ENCODE data around the gene SFRP5.

Gene SFRP5, protein sequence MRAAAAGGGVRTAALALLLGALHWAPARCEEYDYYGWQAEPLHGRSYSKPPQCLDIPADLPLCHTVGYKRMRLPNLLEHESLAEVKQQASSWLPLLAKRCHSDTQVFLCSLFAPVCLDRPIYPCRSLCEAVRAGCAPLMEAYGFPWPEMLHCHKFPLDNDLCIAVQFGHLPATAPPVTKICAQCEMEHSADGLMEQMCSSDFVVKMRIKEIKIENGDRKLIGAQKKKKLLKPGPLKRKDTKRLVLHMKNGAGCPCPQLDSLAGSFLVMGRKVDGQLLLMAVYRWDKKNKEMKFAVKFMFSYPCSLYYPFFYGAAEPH

DNA sequence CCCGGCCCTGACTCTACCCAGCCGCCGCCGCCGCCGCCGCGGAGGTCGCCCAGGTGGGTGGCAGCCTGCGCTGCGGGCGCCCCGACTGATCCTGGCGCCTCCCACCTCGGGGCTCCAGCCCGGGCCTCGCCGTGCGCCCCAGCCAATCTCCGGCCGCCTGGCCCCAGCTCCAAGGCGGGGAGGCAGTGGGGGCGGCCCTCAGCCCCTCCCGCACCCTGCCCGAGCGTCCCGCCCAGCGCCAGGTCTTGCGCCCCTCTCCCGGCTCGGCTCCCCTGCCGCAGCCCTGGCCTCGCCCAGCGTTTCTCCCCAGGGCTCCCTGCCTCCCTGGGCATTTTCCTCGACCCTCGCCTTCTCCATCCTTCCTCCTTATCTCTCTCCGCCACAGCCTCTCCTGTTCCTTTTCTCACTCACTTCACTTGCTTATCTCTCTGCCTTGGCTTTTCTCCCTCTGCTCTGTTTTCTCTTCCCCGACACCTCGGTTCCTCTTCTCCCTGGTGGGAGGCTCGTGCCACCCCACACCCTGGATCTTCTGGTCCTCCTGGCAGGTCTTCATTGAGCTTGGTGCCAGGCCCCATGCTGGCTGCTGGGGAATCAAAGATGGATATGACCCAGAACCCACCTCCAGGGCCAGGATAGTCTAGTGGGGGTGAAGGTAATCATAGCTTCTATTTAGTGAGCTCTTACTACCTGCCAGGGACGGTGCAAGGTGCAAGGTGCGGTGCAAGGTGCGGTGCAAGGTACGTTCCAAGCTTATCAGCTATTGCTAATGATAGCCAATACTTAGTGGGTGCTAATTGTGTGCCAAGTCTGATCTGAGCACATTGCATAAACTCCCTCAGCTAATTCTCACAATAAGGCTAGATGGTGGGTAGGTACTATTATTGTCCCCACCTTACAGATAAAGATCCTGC is at the start of gene SFRP5:
TSS of gene SFRP5 (minus strand) at position 87 of the 911 bp plus-strand sequence. CDS start 166 bp downstream, outside the sequence.
- DNase-seq (ENCODE audit: low read depth) = no peak

DNA sequence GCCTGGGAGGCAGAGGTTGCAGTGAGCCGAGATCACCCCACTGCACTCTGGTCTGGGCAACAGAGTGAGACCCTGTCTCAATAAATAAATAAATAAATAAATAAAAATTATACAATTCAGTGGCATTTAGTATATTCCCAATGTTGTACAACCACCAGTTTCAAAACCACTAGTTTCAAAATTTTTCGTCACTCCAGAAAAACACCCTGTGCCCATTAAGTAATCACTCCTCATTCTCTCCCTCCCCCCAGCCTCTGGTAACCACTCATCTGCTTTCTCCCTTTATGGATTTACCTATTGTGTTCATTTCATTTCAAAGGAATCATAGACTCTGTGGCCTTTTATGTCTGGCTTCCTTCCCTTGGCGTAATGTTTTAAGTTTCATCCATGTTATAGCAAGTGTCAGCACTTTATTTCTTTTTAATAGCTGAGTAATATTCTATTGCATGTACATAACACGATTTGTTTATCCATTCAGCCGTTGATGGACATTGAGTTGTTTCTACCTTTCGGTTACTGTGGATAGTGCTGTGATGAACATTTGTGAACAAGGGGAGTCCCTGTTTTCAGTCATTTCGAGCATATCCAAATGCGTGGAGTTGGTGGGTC is 48.4 kb upstream of the SFRP5 start:
- no peak for DNase-seq (ENCODE audit: low read depth)

DNA sequence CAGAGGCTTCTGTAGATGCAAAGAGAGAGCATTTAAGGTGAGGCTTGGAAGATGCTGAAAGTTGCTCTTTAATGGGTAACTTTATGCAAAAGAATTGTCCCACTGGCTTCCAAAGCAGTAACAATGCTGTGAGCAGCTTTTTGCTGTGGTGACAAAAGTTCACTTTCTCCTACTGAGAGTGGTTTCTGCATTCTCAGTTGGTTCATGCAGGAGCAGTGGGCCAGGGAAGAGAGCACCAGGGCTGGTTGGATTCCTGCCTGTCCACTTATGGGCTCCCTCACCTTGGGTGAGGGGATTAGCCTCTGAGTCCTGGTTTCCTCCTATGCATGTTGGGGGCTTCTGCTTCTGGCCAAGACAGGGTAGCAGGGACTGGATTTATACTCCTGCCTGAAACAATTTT is 46.8 kb upstream of the SFRP5 start:
- no peak for DNase-seq (ENCODE audit: low read depth)

DNA sequence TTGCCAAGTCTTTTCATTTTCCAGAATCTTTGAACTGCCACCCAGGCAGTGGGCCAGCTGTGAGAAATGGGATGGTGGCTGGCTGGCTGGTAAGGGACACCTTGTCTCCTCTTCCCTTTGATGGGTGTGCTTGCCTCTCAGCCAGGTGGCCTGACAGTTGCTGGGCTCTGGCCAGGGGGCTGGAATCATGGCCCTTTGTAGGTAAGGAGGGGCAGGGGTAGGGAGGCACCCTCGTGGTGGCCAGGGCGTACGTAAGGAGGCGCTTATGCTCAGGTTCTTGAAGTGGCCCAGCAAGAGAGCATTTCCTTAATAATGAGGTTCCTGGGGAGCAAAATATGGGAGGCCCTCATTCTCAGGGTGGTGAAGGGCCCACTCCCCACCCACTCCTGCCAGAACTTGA is 44.8 kb upstream of the SFRP5 start:
- no peak for DNase-seq (ENCODE audit: low read depth)

DNA sequence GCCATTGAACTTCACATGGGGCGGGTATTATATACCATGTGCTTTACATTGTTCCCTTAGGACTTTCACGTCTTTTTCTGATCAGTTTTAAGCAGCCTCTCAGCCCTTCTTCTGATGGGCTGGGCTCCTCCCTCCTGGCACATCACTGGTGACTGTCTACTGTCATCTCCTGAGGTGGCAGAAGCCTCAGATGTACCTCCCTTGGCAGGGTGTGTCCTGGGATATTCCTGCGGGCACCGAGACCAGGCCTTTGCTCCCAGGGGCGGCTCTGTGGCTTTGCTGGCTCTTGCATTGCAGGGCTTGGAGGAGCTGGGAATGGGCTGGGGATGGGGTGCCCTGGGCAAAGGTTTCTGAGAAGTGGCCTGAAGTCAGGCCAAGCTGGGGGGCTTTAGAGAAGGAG is 43.2 kb upstream of the SFRP5 start:
- DNase-seq (ENCODE audit: low read depth) = no peak

DNA sequence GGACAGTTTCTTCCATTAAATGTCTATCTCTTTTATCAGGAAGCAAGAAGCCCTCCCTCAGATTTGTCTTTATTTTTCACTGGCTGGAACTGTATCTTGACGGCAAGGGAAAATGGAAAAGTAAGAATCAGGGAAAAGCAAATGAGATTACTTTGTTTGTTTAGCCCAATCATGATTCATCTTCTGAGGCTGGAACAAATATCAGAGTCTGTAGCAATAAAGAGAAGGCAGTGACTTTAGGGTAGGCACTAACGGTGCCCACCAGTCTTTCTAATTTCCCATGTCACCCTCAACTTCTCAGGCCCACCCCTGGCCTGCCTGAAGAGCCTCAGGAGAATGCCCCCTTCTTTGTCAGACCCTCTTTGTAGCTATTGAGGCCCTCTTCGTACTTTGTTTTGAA is 41.5 kb upstream of the SFRP5 start:
- no peak for DNase-seq (ENCODE audit: low read depth)

DNA sequence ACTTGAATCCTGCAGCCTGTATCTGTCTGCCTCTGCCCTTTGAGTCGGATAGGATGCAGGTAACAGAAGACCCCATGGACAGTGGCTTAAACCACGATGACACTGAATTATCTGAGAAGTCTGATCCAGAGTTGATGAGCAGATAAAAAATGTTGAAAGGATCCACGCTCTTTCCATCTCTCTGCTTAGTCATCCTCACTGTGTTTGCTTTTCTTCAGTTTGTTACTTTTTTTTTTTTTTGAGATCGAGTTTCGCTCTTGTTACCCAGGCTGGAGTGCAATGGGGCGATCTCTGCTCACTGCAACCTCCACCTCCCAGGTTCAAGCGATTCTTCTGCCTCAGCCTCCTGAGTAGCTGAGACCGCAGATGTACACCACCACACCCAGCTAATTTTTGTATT is 40.9 kb upstream of the SFRP5 start:
- no peak for DNase-seq (ENCODE audit: low read depth)

DNA sequence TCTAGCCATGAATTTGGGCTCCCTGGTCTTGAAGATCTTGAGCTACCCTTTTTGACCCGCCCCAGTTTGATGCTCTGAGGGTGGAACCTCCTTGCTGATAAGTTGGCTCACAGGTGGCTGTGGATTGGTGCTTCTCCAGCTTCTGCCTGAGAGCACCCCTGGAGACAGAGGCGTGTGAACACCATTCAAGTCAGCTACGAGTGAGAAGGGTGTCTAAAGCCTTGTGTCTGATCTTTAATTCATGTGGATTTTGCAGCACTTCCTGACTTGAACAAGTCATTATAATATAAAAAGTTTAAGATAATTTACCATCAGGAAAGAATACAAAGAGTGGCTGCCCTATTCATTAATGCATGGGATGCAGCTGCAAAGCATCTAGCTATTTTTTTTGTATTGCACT is 40.2 kb upstream of the SFRP5 start:
- DNase-seq (ENCODE audit: low read depth) = no peak

DNA sequence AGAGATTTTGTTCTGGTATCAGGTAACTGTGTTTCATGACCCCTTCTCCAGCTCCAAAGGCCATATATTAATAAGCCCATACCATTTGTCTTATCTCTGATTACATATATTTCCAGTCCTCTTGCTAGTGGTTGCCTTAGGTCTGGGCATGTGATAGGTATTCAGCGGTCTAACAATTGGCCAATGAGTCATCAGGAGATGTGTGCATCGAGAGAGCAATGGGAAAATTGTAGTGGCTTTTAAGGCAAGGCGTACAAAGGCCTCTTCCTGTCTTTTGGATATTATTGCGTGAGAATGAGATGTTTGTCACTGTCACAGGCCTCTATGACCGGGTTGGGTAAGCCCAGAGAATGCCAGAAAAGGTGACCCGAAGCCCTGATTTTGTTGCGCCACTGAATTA is 38.6 kb upstream of the SFRP5 start:
- no peak for DNase-seq (ENCODE audit: low read depth)

DNA sequence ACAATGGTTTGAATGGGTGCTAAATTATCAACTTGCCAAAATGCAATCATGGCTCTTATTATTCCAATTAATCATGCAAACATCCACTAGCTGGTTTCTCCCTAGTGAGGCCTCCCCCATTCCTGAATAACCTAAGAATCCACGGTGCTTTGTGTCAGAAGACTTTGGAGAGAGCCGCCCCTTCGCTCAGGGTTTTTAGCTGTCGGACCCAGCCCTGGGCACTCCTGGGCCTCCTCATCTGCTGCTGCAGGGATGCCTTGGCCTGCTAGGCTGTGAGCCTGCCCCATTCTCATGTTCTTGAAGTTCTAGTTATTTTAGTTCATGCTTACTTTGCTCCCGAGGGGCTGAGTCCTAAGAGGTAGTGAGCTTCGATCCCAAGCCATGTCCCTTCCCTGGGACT is 34.1 kb upstream of the SFRP5 start:
- DNase-seq (ENCODE audit: low read depth) = no peak

DNA sequence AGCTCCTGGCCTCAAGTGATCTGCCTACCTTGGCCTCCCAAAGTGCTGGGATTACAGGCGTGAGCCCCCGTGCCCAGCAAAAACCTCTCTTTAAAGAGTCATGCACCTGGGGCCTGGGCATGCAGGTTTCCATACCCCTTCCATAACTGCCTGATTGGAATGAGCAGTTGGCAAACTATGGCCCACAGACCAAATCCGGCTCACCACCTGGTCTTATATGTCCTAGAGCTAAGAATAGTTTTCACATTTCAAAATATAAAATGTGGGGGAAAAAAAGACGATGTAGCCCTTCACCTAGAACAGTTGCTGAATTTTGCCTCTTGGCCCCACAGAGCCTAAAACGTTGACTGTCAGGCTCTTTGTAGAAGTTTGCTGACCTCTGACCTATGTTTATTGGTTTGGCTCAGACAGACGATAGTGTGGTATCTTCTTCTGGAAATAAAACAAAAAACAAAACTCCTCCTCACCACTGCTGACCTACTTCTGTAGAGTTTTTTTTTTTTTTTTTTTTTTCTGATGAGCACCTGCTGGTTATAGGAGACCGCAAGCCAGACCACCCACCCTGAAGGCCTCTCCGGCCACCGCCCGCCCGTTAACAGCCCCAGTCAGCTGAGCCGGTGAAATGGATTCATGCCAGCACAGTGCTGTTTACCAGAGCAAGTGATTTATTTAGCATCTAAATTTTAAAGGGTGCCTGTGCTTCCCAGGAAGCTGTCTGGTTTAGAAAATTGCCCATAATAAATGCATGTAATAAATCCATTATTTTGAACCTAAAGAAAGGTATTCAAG is 33.5 kb upstream of the SFRP5 start:
- no peak for DNase-seq (ENCODE audit: low read depth)

DNA sequence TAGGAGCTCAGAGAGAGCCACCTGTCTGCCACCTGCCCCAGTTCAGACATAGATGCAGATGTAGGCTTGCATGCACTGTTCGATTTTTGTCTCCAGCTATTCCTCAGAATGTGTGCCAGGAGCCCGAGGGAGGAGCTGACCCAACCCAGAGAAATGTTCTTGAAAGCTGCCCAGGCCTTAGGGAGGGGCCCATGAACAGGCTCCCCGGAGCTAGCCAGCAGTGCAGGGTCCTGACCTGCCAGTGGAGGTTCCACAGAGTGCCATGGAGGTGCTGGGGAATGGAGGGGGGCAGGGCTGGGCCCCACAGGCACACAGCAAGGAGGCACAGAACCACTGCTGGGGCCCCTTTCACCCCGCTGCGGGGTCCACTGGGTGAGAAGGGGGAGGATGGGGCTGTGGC is 29.6 kb upstream of the SFRP5 start:
- no peak for DNase-seq (ENCODE audit: low read depth)

DNA sequence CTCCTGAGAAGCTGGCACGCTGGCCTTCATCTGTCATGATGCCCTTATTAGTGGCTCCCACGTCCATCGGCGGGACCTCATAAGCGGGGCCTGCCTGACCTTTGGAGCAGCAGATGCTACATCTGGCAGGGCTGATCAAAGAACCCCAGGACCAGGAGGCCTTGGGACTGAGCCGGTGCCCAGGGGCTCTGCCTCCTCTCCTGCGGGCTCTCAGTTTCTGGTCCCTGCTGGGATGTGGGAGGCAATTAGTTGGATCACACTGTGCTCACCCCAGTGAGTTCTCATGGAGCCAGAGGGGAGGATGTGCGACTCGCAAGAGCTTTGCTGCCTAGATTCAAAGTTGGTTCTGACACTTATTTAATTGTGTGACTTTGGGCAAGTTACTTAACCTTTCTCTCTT is 28.7 kb upstream of the SFRP5 start:
- no peak for DNase-seq (ENCODE audit: low read depth)

DNA sequence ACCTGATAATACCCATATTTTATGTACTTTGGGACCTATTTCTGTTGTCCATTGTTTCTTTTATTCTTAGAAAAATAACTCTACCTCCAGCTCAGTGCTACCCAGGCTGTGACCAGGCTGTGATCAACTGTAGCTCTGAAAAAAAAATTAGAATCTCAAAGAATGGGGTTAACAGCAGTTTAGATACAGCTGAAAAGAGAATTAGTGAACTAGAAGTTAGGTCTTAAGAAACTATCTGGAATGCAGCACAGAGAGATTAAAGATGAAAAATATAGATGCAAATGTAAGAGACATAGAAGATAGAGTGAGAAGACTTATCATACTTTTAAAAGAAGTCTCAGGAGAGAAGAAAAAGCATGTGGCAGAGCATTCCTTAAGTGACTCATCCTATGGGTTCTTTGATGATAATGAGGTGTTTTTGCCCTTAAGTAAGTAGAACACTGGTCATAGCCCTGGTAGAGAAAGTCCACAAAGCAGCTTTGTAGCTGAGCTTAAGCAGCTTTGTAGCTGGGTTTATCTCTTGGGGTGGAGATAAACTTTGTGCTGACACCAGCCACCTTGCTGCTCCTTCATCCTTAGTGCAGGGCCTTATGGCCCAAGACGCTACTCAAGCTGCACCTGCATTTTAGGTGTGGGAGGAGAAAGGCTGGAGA is 27.3 kb upstream of the SFRP5 start:
- DNase-seq (ENCODE audit: low read depth) = no peak

DNA sequence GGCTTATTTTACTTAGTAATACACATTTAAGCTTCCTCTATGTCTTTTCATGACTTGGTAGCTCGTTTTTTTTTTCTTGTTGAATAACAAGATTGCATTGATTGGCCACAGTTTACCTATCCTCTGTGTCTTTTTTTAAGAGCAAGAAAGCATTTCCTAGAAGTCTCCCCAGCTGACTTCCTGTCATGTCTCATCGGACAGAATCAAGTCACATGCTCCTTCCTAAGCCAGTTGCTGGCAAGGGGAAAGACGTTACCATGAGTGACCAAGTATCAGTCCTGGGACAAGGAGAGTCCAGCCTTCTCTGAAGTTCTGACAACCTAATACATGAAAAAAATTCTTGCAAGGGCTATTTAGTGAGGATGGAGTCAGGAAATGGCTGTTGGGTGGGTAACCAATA is 24.9 kb upstream of the SFRP5 start:
- no peak for DNase-seq (ENCODE audit: low read depth)

DNA sequence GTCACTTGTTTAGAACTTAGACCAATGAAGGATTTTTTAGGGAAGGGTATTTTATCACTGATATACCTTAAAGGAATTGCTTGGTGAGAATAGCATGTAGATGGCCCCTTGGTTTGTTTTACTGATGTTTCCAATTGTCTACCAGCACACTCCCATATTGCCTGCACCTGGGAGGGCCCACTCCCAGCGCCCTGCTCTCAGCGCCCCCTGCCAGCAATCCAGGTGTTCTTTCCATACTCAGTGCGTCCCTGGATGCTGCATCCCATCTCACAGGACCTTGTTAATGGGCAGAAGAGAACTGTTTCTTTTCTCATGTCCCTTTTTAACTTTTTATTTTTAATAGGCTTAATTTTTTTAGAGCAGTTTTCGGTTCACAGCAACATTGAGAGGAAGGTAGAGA is 24.1 kb upstream of the SFRP5 start:
- DNase-seq (ENCODE audit: low read depth) = no peak

DNA sequence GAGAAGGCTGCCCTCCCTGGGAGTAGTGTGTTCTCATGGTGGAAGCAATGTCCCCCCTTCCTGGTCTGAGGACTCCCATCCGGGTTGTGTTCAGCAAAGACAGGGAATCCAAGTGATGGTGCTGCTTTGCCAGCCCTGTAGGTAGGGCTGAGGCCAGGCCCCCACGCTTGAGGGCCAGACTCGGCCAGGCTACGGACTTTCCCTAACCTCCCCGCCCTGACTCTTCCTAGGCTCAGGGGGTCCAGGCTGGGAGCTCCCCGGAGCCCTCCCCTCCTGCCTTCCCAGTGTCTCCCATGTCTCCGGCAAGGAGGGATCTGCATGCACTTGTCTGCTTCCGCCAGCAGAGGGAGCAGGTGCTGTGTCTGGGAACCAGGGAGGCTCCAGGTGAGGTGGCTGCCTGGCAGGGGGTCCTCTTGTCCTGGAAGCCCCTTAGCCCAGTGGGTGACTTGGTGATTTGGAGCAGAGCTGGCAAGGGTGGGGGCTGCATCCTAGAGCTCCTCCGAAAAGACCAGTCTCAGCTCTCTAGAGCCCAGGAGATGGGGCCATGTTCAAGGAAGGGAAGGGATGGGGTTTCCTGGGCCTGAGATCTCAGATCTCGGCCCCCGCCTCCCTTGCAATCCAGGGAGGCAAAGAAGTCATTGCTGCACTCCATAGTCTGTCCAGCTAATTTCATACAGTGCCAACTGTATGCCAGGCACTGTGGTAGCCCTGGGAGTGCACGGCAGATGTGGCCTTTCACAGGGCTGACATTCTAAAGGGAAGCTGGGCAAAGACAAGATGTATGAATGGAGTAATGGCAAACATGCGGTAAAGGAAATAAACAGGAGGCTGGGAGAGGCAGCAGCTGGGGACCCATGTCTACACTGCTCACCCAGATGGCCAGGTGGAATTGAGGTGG is 20.3 kb upstream of the SFRP5 start:
- peak; percentile 53 for DNase-seq (ENCODE audit: low read depth)

DNA sequence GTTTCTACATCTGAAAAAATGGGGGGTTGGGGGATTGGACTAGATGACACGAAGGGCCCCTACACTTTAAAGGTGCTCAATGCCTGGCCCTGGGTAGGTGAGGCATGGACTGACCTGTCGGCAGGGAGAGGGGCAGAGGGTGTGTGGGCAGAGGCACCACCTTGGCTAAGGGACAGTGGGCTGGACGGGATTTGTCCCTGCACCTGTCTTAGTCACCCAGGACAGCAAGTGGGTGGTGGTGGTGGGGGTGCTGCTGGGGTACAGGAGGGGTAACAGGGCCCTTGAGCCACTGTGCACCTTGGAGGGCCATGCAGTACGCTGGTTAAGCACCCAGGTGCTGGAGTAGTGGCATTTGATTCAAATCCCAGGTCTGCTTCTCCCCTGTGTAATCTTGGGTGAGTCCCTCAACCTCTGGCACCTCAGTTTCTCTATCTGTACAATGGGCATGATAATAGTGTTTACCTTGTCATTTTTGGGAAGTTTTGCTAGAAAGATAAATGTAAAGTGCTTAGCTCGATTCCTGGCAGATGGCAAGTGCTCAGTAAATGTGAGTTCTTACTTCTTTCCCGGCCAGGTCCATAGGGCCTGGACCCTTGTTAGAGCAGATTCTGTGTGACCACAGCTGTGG is 18.1 kb upstream of the SFRP5 start:
- DNase-seq (ENCODE audit: low read depth) = no peak

DNA sequence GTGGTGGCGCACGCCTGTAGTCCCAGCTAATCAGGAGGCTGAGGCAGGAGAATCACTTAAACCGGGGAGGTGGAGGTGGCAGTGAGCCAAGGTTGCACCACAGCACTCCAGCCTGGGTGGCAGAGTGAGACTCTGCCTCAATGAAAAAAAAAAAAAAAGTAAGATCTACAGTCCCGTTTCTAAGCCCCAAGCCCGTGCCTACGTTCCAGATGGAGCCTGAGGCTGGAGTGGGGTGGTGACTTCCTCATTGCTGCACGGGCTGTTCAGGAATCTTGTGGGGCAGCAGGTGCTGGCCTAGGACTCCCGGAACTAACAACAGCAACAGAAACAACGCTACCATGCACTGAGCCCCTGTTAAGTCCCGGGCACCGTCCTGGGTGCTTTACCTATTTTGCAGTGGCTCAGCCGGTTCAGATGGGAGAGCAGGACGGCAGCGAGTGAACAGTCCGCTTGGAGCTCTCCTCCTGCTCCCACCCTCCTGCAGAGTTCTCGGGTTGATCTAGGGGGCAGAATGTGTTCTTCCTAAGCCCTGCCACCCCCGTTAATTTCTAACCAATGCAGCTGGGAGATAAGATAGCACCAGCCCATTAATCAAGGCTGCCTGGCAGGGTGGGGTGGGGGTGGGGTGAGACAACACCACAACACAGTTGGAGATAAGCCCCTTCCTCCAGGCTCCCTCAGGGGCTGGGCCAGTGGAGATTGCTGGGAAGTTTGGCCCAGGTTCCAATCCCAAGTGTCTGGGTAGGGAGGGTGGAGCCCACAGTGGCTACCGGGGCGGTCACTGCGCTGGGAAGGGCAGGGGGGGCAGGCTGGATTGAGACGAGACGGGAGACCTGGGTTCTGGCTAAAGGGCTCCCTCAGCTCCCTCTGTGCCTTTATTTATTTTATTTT is 17.0 kb upstream of the SFRP5 start:
- DNase-seq (ENCODE audit: low read depth) = no peak
